CD4-positive, alpha-beta T cell treated with Interleukin-6 at 100 ng/mL for 8 hours (primary cell): ENCODE results near the gene MYO1E.

ENCODE experiments used
- DNase-seq: peaks from one replicate; pipeline ENCODE4 v3.0.0-alpha.2; 2020; ENCODE audit warnings: mixed read lengths, low spot score

Gene MYO1E

GRCh38 chr15:59315914-59316451 lies 56.7 kb downstream of the MYO1E start:
- DNase-seq: no peak

DNA sequence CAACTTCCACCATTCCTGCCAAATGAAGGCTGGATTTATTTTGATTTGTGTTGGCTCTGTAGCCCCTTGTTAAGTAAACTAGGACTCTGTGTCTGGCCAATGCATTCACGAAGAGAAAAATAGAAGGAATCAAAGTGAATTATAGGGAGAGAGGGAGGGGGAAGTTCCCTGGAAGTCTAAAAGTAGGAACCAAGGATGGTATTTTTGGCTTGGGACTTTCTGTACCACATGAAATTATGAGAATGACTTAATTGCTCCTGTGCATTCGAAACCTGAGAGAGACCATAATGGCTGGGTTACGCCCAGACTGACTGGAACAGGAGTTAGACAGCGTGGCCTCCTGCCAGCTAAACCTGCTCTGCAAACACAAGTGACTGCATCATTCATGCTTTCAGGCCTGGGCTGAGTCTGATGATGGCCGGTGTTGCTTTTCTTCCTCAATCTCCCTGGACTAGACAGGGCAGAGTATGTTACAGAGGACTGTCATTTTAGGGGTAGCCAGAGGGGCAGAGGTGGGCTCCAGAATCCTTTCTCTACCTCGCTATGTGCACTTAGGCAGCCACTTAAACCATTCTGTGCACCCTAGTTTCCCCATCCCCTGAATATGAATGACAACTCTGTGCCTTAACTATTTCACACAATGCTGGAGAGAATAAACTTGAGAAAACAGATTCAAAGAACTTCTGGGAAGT lies 58.9 kb downstream of the MYO1E start:
- DNase-seq: no peak

GRCh38 chr15:59312205-59312604 lies 60.5 kb downstream of the MYO1E start:
- no peak for DNase-seq

GRCh38 chr15:59311195-59311594 lies 61.5 kb downstream of the MYO1E start:
- no peak for DNase-seq

DNA sequence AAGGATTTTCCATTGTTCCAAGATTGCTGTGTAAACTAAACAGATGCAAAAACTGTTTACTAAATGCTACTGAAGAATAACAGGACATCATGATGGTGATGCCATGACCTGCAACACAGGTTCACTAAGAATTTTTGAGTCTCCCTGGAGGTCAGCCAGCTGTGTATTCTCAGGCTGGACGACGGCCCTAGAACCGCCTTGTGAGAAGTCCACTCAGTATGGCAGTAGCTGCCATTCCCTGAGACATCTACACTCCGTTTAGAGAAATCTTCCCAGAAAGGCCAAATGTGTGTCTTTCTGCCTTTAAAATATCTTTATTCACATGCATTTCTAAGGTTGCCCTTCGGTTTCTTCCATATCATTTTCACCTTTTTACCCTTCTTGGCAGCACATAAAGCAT lies 63.3 kb downstream of the MYO1E start:
- no peak for DNase-seq

GRCh38 chr15:59307165-59307537 lies 65.5 kb downstream of the MYO1E start:
- no peak for DNase-seq

DNA sequence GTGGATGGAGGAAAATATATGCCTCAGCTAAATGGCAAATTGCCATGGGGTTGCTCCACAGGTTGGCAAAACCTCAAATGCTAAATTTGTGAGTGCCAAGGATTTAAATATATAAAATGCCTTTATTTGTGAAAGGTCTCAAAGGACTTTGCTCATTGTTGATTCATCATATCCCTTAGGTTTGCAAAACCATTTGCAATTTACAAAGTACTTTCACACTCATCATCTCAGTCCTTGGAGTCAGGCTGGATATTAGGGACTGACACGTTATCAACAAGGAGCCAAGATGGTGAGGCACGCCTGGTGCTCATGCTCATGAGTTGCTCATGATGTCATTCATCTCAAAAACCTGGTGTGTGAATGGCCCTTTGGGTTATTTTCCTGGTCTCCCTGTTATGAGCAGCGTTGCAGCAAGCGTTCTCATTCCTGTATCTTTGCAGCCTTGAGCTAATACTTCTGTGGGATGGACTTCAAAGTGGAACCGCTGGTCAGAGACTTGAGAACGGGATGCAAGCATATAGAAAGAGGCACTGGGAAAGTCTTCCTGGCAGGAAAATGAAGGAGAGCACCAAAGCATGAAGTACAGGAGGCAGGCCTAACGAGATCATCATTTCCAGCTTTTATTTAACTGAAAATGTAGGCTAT lies 66.0 kb downstream of the MYO1E start:
- DNase-seq: no peak

- DNase-seq: no peak
Observed at GRCh38 chr15:59304807-59305206, 67.9 kb downstream of the MYO1E start.

- no peak for DNase-seq
Observed at GRCh38 chr15:59304034-59304795, 68.5 kb downstream of the MYO1E start.

GRCh38 chr15:59303633-59304032 lies 69.0 kb downstream of the MYO1E start:
- DNase-seq: no peak

- DNase-seq: no peak
Observed at GRCh38 chr15:59303136-59303535, 69.5 kb downstream of the MYO1E start.

- no peak for DNase-seq
Observed at GRCh38 chr15:59301527-59301926, 71.1 kb downstream of the MYO1E start.

GRCh38 chr15:59300618-59301139 lies 72.0 kb downstream of the MYO1E start:
- DNase-seq: no peak

GRCh38 chr15:59299929-59300617 lies 72.6 kb downstream of the MYO1E start:
- peak; percentile 71 for DNase-seq

DNA sequence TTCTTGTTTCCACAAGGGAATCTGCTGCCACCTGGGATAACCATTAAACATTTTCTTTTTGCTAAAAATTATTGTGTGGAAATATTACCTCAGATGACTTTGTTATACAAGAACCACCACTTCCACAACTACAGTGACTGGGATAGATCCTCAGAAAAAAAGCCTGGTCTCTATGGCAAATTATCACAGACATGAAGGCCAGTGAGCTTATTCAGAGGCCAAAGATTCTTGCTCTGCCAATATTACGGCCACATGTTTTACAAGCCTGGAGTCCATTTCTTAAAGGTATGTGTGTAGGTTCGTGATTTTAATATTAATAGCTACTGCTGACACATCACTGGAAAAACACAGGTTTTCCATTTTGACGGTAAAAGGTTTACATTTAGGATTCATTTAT lies 73.8 kb downstream of the MYO1E start:
- DNase-seq: no peak

GRCh38 chr15:59298225-59298853 lies 74.3 kb downstream of the MYO1E start:
- DNase-seq: no peak

- no peak for DNase-seq
Observed at GRCh38 chr15:59296181-59296617, 76.5 kb downstream of the MYO1E start.

DNA sequence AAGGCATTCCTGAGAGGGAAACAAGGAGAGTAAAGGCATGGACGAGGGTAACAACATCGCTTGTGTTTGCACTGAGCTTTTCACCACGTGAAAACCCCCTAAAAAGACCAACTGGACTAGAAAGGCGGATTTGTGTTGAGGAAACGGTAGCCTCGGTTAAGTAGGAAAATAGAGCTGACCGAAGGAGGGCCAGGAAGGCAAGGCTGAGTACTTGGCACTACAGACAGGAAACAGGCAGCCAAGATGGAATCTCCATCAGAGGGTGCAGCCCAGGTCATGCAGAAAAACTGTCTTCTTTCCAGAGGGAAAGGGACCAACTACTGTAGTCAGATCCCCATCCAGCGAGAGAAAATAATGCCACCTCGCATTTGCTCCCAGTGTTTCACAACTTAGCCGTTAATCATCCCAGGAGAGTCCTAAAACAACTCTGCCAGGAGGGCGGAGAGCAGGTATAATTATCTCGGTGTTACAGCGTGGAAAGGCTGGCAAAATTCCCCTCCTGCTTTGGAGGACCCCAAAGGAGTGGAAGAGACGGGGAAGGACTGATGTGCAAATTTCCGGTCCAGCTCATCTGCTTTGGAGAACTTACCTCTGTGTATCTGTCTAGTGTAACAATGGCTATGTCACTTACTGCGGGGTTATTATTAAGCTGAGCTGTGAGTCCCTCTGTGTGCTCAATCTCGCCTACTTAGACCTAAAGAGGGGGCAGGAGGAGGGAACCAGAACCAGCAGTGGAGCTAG lies 77.2 kb downstream of the MYO1E start:
- no peak for DNase-seq

DNA sequence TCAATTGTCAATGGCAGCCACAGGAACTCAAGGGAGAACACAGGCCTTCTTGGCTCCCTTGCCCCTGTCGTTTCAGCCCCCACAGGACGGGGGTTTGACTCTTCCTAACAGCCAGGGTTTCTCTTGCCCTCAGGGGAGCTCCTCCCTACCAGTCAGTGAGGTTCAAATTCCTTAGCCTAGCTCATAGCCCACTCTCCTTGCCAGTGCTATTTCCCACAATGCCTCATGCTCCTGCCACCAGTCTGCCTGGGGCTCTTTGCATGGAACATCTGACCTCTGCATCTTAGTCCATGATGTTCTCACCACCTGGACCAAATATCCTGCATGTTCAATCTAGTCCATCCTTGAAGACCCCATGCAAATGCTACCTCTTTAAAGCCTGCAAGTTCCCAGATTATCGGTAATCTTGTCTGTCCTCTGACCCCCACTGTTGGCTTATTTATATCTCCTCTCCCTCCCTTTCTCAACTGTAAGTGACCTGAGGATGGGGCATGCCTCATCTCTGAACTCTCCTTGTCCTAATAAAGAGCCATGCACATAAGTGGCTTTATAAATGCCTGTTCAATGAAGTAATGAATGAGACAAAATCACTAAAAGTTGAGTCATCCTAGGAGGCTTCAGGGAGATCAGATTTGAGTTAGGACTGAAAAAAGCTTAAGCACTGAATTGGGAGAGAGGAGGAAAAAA lies 78.0 kb downstream of the MYO1E start:
- DNase-seq: no peak

- no peak for DNase-seq
Observed at GRCh38 chr15:59292442-59293151, 80.1 kb downstream of the MYO1E start.
